ENCODE results near the gene RITA1. TPM values are rescaled to one million over a fixed set of nuclear protein-coding genes. Genes with fewer than 3 reads are reported as not detected.

Gene RITA1
- total RNA-seq, 4 donors from 2014 or later = 12.3 to 21.4 (median 16.2) TPM

GRCh38 chr12:113186033-113186365, 478 bp downstream of the RITA1 start:
- Histone ChIP-seq H3K9me3 (no peaks in the 10 kb centered on the region), H3K36me3 (peaks cover under 1 to 32% (median 19%) of the 10 kb centered on the region in 4 donors), H3K27ac (replicated peaks in 1 of 4) (peak overlapping the region; percentile 91 to 98 (median 95)), H3K4me3 (peak overlapping the region; percentile 67 to 98 (median 92)), H3K27me3 (no peaks in the 10 kb centered on the region), H3K4me1 (peaks cover 23 to 41% (median 36%) of the 10 kb centered on the region in 4 donors)
- no peak for DNase-seq (ENCODE audit: extremely low spot score)
- WGBS = 10% methylated on average over 10 of the region's 11 CpGs
- intact Hi-C loops (cut with DNase I) = loop anchor here (2.0 kb wide), 1 partner anchor 35 kb away; the partner anchor contains the start of gene TPCN1
- TF ChIP-seq POLR2A (IDR thresholded peaks at IDR 0.05; ENCODE audit: low read depth) = no peak
- TF ChIP-seq, protein P1, sequence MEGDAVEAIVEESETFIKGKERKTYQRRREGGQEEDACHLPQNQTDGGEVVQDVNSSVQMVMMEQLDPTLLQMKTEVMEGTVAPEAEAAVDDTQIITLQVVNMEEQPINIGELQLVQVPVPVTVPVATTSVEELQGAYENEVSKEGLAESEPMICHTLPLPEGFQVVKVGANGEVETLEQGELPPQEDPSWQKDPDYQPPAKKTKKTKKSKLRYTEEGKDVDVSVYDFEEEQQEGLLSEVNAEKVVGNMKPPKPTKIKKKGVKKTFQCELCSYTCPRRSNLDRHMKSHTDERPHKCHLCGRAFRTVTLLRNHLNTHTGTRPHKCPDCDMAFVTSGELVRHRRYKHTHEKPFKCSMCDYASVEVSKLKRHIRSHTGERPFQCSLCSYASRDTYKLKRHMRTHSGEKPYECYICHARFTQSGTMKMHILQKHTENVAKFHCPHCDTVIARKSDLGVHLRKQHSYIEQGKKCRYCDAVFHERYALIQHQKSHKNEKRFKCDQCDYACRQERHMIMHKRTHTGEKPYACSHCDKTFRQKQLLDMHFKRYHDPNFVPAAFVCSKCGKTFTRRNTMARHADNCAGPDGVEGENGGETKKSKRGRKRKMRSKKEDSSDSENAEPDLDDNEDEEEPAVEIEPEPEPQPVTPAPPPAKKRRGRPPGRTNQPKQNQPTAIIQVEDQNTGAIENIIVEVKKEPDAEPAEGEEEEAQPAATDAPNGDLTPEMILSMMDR (IDR thresholded peaks at IDR 0.05) = no peak
- no peak for TF ChIP-seq POLR2AphosphoS5 (IDR thresholded peaks at IDR 0.05)
- TF ChIP-seq EP300 (IDR thresholded peaks at IDR 0.05) = no peak

DNA sequence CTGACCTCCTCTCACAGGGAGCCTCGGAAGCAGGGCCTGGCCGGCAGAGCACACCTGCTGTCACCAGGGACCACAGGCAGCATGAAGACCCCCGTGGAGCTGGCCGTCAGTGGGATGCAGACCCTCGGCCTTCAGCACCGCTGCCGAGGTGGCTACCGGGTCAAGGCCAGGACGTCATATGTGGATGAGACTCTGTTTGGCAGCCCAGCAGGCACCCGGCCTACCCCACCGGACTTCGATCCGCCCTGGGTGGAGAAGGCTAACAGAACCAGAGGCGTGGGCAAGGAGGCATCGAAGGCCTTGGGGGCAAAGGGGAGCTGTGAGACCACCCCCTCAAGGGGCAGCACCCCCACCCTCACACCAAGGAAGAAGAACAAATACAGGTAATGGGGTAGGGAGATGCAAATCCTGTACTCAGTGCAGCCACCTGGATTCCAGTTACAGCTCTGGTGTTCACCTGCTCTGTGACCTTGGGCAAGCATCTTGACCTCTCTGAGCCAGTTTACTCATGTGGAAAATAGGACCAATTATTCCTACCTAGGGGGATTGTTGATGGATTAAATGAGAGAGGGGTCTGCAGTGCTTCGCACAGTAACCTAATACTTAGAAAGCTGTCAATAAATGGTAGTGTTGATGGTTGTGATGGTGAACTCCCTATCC, 1.3 kb downstream of the RITA1 start:
- TF ChIP-seq POLR2AphosphoS5 (IDR thresholded peaks at IDR 0.05) (no peak), EP300 (IDR thresholded peaks at IDR 0.05) (no peak), POLR2A (IDR thresholded peaks at IDR 0.05; ENCODE audit: low read depth) (no peak)
- TF ChIP-seq, protein P1 (IDR thresholded peaks at IDR 0.05) = no peak
- no peak for DNase-seq (ENCODE audit: extremely low spot score)
- H3K27ac ChIP-seq (replicated peaks in 1 of 4) = peak overlapping the region in 3 of 4 donors; percentile 91 to 98 (median 95)

DNA sequence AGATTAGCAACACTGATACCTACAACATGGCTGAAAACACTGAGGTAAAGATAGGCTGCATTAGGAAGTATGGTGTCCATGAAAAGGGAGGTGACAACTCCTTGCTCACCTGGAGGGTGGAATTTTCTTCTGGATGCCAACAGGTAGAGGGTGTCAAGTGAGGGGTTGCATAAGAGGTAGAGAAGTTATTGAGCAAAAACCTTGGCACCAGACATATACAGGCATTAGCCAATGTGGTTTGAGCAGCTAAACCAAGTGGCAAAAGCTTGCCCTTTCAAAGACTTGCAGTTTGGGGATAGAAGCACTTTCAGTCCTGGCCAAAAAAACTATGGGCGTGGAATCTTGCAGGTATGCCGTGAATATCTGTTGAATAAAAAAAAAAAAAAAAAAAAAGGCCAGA, 3.8 kb downstream of the RITA1 start:
- H3K4me3 ChIP-seq = no peak overlapping the region
- H3K9me3 ChIP-seq = no peaks in the 10 kb centered on the region
- 89% methylated on average over 2 of the region's 2 CpGs for WGBS
- peaks cover 4 to 47% (median 33%) of the 10 kb centered on the region in 4 donors for H3K36me3 ChIP-seq
- H3K27me3 ChIP-seq = no peaks in the 10 kb centered on the region
- H3K4me1 ChIP-seq = peaks cover 27 to 39% (median 29%) of the 10 kb centered on the region in 4 donors
- TF ChIP-seq POLR2AphosphoS5 (IDR thresholded peaks at IDR 0.05) (no peak), EP300 (IDR thresholded peaks at IDR 0.05) (no peak), POLR2A (IDR thresholded peaks at IDR 0.05; ENCODE audit: low read depth) (no peak)
- TF ChIP-seq, protein P1 (IDR thresholded peaks at IDR 0.05) = no peak
- H3K27ac ChIP-seq (replicated peaks in 1 of 4) = no peak overlapping the region
- intact Hi-C loops (cut with DNase I) = no loop called here
- DNase-seq (ENCODE audit: extremely low spot score) = no peak

More for the DNA sequence above, 1.3 kb downstream of the RITA1 start:
- Histone ChIP-seq H3K4me3 (peak overlapping the region; percentile 67 to 98 (median 92)), H3K36me3 (peaks cover 2 to 36% (median 25%) of the 10 kb centered on the region in 4 donors), H3K27me3 (no peaks in the 10 kb centered on the region), H3K4me1 (peaks cover 23 to 41% (median 36%) of the 10 kb centered on the region in 4 donors), H3K9me3 (no peaks in the 10 kb centered on the region)
- 84% methylated on average over 14 of the region's 16 CpGs for WGBS
- intact Hi-C loops (cut with DNase I) = loop anchor here (2.0 kb wide), 1 partner anchor 34 kb away; the partner anchor contains the start of gene TPCN1

DNA sequence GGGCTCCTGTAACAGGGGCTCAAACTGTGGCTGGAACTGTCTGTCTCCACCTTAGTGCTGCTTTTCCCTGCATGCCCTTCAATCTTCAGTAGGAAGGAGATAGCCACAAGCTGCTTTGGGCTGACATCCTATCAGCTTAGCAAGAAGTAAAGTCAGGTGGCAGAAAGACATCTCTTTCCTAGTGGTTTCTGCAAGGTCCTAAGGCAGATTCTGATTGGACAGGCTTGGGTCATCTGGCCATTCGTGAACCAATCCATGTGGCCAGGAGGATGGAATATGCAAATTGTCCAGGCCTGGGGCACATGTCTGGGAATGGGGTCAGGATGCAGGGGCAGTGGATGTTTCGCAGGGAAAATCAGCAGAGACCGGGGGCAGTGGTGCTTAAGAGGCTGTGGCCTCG, 5.2 kb downstream of the RITA1 start:
- H3K9me3 ChIP-seq = no peaks in the 10 kb centered on the region
- H3K27me3 ChIP-seq = no peaks in the 10 kb centered on the region
- TF ChIP-seq, protein P1 (IDR thresholded peaks at IDR 0.05) = no peak
- TF ChIP-seq EP300 (IDR thresholded peaks at IDR 0.05) = no peak
- no peak for TF ChIP-seq POLR2AphosphoS5 (IDR thresholded peaks at IDR 0.05)
- no peak for TF ChIP-seq POLR2A (IDR thresholded peaks at IDR 0.05; ENCODE audit: low read depth)
- H3K4me3 ChIP-seq = no peak overlapping the region
- no peak overlapping the region for H3K27ac ChIP-seq (replicated peaks in 1 of 4)
- DNase-seq (ENCODE audit: extremely low spot score) = no peak
- peaks cover 25 to 35% (median 29%) of the 10 kb centered on the region in 4 donors for H3K4me1 ChIP-seq
- intact Hi-C loops (cut with DNase I) = no loop called here
- WGBS = 100% methylated on average over 4 of the region's 4 CpGs
- H3K36me3 ChIP-seq = peaks cover 4 to 47% (median 33%) of the 10 kb centered on the region in 4 donors

All from esophagus muscularis mucosa (tissue), 4 donors.